DMS53 (cell line): ENCODE results near the gene UTS2B.

Experiments used
- DNase-seq: peaks from one replicate; lab custom pipeline; 2025; lab: John Stamatoyannopoulos, UW

UTS2B gene

DNA sequence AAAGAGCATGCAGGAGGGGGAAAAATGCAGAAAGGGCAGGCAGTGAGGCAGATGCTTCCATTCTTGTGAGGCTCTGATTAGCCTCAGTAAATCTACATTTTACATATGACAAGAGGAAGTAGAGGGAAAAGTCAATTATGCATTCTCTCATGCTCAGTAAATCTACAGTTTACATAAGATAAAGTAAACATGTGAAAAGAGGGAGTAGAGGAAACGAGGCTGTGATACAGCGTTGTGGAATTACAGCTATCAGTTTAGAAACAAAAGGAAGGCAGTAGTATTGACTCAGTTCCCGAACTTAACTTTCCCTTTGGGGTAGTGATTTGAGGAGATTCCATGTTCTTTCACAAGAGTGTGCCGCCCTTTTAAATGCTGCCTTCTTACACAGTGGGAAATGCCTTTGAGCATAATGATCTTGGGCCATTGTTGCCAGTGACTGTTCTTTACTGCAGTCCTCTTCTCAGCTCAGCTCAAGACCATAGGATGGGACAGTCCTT lies 92.0 kb downstream of the UTS2B start:
- peak; percentile 39 for DNase-seq

DNA sequence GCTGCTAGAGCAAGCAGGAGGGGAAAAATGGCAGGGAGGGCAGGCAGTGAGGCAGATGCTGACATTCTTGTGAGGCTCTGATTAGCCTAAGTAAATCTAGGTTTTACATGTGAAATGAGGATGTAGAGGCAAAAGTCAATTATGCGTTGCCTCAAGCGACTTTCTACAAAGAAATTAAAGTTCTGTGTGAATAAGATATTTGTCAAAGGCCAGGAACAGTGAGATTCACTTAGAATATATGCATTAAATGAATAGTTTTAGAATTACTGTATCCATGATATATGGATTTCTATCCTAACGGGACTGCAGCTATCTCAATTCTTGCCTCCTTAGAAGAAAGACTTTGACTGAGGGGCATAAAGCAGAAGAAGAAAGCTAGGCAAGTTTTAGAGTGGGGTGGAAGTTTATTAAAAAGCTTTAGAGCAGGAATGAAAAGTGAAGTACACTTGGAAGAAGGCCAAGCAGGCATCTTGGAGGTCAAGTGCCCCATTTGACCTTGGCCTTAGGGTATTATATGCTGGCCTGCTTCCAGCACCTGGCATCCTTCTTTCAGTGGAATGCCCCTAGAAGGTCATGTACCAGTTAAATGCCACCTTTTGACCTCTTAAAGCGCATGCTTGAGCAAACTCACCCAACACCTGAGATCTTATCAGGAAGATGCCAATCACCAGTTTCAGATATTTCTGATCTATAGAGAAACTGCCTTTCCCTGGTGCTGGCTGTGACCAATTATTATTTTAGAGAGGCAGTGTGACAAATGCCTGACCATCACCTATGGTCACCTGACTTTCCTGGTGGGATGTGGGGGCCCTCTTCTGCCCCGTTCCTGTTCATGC lies 93.1 kb downstream of the UTS2B start:
- no peak for DNase-seq

DNA sequence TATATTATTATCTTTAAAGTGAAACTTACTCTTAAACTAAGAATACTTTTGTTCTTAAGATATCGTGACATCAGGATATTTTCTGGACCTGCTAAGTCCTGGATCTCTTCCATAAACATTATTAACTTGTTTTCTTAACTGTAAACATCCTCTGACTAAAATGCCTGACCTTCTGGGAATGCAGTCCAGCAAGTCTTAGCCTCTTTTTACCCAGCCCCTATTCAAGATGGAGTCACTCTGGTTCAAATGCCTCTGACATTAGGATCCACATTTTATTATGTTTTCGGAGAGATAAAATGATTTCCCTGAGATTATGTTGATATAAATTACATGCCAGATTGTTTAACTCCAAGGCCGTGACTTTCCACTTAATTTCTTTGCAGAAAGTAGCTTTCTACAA lies 93.7 kb downstream of the UTS2B start:
- DNase-seq: no peak

DNA sequence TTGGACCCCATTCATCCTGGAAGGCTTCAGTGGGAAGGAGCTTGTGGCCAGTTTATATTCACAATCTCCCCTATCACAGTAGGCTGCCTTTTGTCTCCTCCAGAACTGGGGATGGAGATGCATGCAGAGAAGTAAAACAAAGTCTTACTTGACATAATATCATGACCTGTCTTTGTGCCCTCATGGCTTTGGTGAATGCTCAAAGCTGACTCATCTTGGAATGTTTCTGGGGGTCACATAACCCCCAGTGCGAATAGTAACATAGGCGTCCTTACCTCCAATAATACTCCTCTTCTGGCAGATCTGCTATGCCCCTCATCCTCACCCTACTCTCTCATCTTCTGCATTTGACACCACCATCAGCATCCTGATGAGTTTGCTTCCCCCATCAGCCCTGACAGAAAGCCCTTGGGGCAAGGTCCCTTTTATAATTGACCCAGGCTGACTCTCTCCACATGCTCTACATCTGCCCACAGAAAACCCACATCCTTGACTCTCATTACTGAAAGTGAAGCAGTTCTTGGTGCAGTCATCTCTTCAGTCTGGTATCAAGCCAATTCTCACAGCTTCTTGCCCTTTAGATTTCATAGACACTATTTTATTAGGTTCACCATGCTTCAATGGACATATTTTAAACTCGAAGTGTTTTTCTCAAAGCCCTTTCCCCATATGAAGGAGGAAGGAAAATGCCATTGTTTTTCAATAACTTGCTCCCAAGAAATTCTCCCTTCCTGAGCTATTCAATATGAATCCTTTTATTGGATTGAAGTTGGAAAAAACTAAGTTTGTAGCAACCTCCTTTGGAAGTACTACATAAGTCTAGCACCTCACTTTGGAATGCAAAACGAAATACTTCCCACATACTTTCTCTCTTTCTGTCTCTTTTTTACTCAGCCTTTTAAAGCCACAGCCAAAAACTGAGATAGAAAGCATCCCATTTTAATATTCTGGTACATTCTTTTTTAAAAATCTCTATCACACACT lies 94.7 kb downstream of the UTS2B start:
- DNase-seq: no peak

DNA sequence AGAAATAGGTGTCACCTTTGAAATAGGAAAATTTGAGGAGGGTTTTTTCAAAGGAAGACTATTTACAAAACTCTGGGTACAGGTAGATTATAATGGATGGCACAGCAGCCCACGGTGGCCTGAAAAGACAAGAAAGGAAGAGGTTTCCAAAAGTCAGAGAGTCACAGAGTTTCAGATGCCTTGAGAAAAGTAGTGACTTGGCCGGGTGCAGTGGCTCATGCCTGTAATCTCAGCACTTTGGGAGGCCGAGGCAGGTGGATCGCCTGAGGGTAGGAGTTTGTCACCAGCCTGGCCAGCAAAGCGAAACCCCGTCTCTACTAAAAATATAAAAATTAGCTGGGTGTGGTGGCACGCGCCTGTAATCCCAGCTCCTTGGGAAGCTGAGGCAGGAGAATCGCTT lies 96.1 kb downstream of the UTS2B start:
- DNase-seq: no peak

DNA sequence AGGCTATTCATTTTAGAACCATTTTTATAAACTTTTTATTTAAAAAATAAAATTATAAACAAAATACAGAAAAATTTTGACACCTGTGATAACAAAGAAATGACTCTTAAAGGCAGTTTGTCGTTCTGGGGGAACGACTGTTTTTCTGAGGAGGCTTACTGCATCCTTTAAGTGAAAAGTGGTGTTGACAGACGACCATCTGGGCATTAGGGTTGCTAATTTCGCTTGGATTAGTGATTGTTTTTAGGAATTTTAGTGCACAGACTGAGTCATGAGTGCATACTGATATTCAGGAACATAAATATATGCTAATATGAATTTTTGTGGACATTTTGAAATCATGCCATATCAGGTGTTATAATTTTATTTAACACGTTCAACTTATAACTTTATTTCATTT lies 102.8 kb downstream of the UTS2B start:
- DNase-seq: no peak

DNA sequence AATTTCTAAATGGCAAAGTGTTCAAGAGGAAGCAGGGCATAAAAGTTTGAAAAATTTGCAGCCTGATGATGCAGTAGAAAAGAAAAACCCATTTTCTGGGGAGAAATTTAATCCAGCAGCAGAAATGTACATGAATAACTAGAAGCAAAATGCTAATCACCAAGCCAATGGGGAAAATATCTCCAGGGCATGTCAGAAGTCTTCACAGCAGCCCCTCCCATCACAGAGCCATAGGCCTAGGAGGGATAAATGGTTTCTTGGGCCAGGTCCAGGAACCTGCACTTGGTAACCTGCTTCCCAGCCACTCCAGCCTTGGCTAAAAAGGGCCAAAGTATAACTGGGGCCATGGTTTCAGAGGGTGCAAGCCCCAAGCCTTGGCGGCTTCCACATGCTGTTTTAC lies 108.7 kb downstream of the UTS2B start:
- no peak for DNase-seq

DNA sequence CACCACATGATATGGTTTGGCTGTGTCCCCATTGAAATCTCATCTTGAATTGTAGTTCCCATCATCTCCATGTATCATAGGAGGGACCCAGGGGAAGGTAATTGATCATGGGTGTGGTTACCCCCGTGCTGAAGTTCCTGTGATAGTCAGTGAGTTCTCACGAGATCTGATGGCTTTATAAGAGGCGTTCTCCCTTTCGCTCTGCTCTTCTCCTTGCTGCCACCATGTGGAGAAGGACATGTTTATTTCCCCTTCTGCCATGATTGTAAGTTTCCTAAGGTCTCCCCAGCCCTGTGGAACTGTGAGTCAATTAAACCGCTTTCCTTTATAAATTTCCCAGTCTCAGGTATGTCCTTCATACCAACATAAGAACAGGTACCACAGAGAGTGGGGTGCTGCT lies 109.4 kb downstream of the UTS2B start:
- DNase-seq: peak; percentile 6

DNA sequence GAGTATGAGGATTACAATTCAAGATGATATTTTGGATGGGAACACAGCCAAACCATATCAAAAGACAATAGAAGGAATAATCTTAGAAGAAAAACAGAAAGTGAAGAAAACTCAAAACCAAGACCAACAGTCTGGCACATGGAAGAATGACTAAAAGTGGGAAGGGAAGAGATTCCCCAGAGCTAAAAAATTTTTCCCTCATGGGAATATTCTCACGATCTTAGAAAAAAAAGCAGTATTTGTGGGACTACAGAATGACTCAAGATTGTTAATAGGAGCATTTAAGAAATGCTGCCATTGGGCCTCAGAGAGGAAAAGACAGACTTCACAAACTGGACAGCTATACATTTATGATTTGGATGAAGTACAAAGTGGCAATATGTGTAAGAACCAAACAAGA lies 113.0 kb downstream of the UTS2B start:
- no peak for DNase-seq
